HG02938 (cell line): ENCODE results near the gene AHCYL2.
"Not testable (repeated sequence)": the region's sequence is repeated elsewhere in the genome, so short reads cannot be mapped to it uniquely, and the experiment has no call there.

Experiments
- ATAC-seq: cut with Tn5 transposase; IDR thresholded peaks from one replicate; pipeline ENCODE4 v1.9.1; 2021; ENCODE audit warnings: mild to moderate bottlenecking, moderate library complexity; ENCODE audit not compliant: unreplicated experiment

Gene AHCYL2

GRCh38 chr7:129376778-129377700, 152.2 kb downstream of the AHCYL2 start:
- no peak for ATAC-seq

- no peak for ATAC-seq
These were observed 157.1 kb downstream of the AHCYL2 start for GRCh38 chr7:129381710-129382484.

DNA sequence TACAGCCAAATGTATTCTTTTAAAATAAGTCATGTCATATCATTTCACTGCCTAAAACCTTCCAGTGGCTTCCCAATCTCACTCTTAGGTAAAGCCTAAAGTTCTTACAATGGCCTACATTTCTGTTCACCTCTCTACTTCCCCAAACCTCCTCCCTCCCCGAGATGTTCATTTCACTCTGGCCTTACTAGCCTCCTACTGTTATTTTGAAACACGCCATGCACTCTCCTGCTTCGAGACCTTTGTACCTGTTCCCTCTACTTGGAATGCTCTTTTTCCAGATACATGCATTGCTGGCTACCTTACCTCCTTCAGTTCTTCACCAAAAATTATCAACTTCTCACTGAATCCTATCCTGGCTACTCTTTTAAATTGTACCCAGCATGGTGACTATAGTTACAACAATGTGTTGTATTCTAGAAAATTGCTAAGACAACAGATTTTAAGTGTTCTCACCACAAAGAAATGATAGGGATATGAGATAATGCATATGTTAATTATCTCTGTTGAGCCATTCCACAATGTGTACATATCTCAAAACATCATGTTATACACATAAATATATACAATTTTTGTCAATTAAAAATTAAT, 158.8 kb downstream of the AHCYL2 start:
- ATAC-seq, result no peak

GRCh38 chr7:129385116-129385515, 160.3 kb downstream of the AHCYL2 start:
- no peak for ATAC-seq

GRCh38 chr7:129385598-129385997, 160.8 kb downstream of the AHCYL2 start:
- no peak for ATAC-seq

DNA sequence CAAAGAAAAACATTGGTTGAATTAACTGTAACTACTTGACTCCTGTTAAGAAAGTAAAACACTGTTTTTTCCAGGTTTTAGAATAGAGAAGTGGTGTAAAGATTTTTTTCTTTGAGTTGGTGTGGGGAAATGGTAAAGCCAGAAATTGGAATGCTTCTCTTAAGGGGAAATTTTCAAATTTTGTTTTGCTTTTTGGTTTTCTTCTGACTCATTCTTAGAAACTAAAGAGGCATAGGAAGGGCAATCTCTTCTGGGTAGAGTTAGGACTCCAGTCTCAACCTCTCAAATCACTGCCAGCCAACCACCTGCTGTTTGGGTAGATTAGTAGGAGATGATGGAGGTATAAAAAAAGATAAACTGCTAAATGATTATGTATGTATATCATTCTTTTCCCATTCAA, 161.7 kb downstream of the AHCYL2 start:
- ATAC-seq, result no peak

DNA sequence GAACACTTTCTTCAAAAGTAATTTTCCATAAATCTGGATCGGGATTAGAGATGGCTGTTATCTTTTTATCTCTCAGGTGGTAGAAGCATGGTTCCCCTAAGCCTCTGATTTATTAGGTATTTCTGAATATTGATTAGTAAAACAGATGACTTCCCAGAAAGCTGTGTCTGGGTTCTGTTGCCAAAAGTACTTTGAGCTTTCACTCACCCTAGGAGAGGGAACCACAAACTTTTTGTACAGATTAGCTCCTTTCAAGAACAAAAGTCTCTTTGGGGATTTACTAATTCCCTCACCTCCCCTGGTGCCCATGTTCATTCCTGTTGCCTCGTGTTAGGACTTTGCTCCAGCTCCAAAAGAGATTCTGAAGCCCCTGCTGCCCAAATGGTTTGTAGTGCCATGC, 162.7 kb downstream of the AHCYL2 start:
- no peak for ATAC-seq

DNA sequence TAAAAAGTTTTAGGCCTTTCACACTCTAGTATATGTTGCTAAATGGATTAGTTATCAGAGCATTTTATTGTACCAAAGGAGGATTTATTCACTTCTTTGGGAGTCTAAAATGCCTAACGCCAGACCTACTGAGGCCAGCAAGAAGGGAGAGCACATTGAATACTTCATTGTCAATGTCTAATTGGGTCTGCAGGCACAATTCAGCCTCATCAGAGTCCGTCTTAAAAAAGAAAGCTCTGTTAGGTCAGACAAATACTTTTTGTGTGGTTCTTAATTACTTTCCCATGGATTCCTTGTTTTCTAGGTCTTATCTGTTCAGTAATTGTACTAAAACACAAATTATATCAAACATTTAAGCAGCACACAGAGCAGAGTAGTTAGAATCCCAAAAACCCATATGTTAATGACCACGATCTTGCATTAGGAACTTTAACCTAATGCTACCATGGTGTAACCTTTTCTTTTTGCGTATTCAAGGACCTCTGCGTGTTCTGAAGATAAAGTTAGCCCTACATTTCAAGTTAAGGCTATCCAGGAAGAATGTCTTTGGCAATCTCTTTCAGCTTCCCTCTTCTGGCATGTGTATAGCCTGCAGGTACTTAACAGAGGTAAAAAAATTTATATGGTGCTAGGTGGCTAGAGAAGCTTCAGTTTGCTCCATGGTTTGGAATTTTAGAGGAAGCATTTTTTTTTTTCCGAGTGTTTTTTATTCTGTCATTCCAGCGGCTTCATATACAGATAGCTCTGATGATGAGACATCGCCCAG, 163.7 kb downstream of the AHCYL2 start:
- no peak for ATAC-seq

DNA sequence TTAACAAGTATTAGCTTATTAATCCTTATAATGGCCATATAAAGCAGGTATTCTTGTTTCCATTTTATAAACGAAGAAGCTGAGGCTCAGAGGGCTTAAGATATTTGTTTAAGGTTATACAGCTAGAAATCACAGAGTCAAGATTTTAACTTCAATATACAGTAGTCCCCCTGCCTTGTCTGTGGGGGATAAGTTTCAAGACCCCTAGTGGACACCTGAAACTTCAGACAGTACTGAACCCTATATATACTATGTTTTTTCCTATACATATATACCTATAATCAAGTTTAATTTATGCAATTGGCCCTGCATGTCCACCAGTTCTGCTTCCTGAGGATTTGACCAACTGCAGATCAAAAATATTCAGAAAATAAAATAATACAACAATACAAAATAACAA, 165.0 kb downstream of the AHCYL2 start:
- ATAC-seq, result no peak

GRCh38 chr7:129390314-129390713, 165.5 kb downstream of the AHCYL2 start:
- ATAC-seq, result no peak

DNA sequence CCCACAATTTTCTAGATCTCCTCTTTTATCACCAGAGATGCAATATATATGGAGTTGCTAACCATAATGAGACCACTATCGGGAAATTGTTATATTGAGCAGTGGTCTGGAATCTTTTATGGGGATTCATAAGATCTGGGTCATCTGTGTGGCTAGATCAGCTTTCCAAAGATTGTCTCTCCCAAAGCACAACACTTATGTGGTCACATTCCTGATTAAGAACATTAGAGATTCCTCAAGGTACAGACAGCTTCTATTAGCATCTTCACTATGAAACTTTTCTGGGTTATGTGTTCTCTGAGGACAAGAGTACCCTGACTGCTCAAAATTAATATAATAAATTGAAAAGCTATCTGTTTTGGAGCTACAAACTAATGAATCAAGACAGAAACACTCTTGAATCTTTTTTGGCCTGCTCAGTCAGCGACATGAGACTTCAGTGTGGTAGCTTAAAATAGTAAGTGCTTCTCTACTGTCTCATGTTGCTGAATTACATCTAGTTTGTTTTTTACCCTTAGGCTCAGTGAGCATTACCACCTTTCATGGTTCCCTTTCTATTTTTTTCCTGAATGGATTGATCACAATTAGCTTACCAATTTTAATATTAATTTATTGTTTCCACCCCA, 166.8 kb downstream of the AHCYL2 start:
- ATAC-seq, result no peak

- ATAC-seq, result no peak
These were observed 168.4 kb downstream of the AHCYL2 start for GRCh38 chr7:129393255-129393654.

DNA sequence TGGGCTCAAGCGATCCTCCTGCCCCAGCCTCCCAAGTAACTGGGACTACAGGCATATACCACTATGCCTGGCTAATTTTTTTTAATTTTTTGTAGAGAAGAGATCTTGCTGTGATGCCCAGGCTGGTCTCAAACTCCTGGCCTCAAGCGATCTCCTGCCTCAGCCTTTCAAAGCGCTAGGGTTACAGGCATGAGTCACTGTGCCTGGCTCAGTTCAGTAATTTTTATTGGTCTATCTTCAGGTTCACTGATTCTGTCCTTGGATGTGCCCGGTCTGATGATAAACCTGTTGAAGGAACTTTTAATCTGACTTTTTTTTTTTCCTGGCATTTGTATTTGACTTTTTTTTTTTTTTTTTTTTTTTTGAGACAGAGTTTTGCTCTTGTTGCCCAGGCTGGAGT, 169.3 kb downstream of the AHCYL2 start:
- ATAC-seq, result no peak

DNA sequence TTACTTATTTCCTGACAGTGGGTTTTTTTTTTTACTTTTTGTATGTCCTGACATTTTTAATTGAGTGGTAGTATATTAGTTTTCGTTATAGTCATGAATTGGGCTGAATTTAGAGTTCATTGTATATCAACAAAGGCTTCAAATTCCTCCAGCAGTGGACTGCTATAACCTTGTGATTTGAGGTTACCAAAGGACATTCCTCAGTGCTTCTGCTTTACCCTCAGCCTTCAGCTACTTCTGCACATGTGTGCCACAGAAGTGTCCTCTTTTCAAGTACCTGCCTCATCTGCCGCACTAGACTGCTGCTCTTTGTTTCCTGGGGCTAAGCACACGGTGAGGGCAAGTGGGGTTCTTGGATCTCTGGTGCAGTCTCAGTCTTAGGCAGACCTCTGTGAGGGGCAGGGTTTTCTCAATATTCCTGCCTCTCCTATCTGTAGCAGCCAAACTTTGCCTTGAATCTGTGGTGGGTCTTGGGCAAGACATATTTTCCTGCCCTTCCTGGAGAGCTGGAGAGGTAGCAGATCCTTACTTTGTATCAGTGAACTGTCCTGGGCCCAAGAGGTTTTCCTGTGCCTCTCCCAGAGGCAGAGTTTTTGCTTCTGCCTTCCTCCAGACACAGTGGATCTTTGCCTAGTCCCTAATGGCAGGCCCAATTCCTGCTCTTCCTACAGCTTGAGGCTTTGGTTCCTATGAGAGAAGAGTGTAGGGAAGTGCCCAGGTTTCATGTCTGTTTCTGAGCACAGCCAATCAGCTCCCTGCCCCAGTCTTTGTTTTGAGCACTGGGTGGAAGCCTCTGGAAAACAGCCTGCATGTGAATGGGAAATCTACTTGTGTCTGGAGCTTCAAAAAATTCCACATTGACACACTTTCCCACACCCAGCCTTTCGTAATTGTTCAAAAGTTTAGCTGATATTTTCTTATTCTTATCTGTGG, 170.4 kb downstream of the AHCYL2 start:
- ATAC-seq, result no peak

- ATAC-seq, result no peak
These were observed 176.6 kb downstream of the AHCYL2 start for GRCh38 chr7:129401228-129401966.

GRCh38 chr7:129401967-129402860, 177.4 kb downstream of the AHCYL2 start:
- no peak for ATAC-seq

- no peak for ATAC-seq
These were observed 180.7 kb downstream of the AHCYL2 start for GRCh38 chr7:129405527-129405926.

DNA sequence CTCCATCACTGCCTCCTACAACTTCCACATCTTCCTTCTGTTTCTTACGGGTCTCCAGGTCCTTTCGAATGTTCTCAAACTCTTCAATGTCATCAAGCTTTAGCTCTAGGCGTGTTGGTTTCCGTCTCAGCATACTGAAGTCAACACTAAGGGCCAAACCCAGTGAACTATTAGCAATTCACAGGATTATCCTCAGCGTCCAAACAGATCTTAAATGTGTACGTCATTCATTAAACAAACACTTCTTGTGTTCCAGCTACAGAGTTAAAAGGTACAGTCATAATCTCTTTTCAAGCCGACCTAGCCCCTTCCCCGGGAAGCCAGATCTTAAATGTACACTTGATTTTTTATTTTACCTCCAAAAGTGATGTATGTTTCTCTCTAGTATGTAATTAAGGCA, 185.4 kb downstream of the AHCYL2 start:
- not testable (repeated sequence) for ATAC-seq
